HepG2 (cell line): ENCODE measurements around the gene URI1. TPM values are rescaled to one million over a fixed set of nuclear protein-coding genes. Genes with fewer than 3 reads are reported as not detected.

ENCODE experiments used
- ATAC-seq: fragments of 200-7000 bp; cut with Tn5 transposase; 3 replicates; pipeline ENCODE4 v1.9.1; 2020; ENCODE audit warnings: mild to moderate bottlenecking, moderate library complexity
- BruUV-seq: library from RNA; stranded (reverse); fragments of 400-500 nt; replicated peaks from 2 replicates; lab custom pipeline; 2021; lab: Mats Ljungman, UMichigan
- CTCF ChIA-PET: fragments of 300-600 bp; formaldehyde crosslinking; extraction: SDS; loops from one replicate; lab custom pipeline; 2021; ENCODE audit warnings: low total read pairs, inconsistent platforms, low intra/inter-chr PET ratio; lab: Yijun Ruan, JAX
- POLR2A ChIA-PET: fragments of 350-600 bp; sonication (Branson Sonifier 250); formaldehyde crosslinking; loops from one replicate; lab custom pipeline; 2020; ENCODE audit warnings: antibody characterized with exemption, inconsistent platforms; lab: Yijun Ruan, JAX
- DNase-seq: peaks from one replicate; pipeline ENCODE4 v3.0.0-alpha.2; 2015; ENCODE audit warnings: low spot score
- FAIRE-seq: peaks from 3 replicates; lab custom pipeline; 2011; peaks lifted over from hg19 to GRCh38; lab: Jason Lieb, UNC
- H2AFZ ChIP-seq: one replicate; pipeline ENCODE4 v1.6.1; 2011; ENCODE audit warnings: low read length, inconsistent platforms
- H3K27ac ChIP-seq: fragments of 300-600 bp; 3 replicates; pipeline ENCODE4 v1.8.0; 2011; ENCODE audit warnings: mixed run types, mild to moderate bottlenecking, mixed read lengths, low read length, inconsistent platforms; ENCODE audit not compliant: insufficient read depth; ENCODE audit errors: extremely low read length
- H3K27me3 ChIP-seq, 2 experiments: fragments of 200-600 bp in 1 of 2; 2 replicates in 1 of 2; 3 replicates in 1 of 2; pipeline versions ENCODE4 v1.6.0 to v1.8.0; 2011; ENCODE audit warnings: low read length in 2 of 2, mild to moderate bottlenecking in 2 of 2, moderate library complexity in 2 of 2, inconsistent platforms in 1 of 2; ENCODE audit not compliant: insufficient read depth in 2 of 2, control insufficient read depth in 1 of 2
- H3K36me3 ChIP-seq, 2 experiments: fragments of 200-600 bp in 1 of 2; replicated peaks in 1 of 2; 2 replicates in 1 of 2; 3 replicates in 1 of 2; pipeline versions ENCODE4 v1.5.1 to v1.8.0; 2011; ENCODE audit warnings: low read length in 2 of 2, inconsistent platforms in 1 of 2; ENCODE audit not compliant: insufficient read depth in 2 of 2, control insufficient read depth in 1 of 2
- H3K4me1 ChIP-seq: 2 replicates; pipeline ENCODE4 v1.5.1; 2012; ENCODE audit warnings: low read length, inconsistent platforms; ENCODE audit not compliant: insufficient read depth
- H3K4me2 ChIP-seq: 2 replicates; pipeline ENCODE4 v1.6.0; 2011; ENCODE audit warnings: low read depth, low read length, inconsistent platforms
- H3K4me3 ChIP-seq, 3 experiments: fragments of 200-600 bp in 1 of 3; sonication (generic), shearing (Covaris generic) in 1 of 3; replicated peaks in 1 of 3; 2 replicates each; pipeline ENCODE4 v1.5.1; 2011 to 2016; ENCODE audit warnings: low read length in 3 of 3, inconsistent platforms in 2 of 3, low read depth in 2 of 3, mild to moderate bottlenecking in 2 of 3, control low read depth in 1 of 3, mixed read lengths in 1 of 3; ENCODE audit not compliant: insufficient read depth in 1 of 3
- H3K79me2 ChIP-seq: one replicate; pipeline ENCODE4 v1.6.1; 2011; ENCODE audit warnings: low read length, inconsistent platforms; ENCODE audit not compliant: insufficient read depth
- H3K9ac ChIP-seq: 2 replicates; pipeline ENCODE4 v1.6.0; 2011; ENCODE audit warnings: mild to moderate bottlenecking, low read depth, low read length, inconsistent platforms; ENCODE audit not compliant: insufficient read depth
- H3K9me3 ChIP-seq: 2 replicates; pipeline ENCODE4 v1.5.1; 2012; ENCODE audit warnings: mild to moderate bottlenecking, low read length
- H4K20me1 ChIP-seq: 2 replicates; pipeline ENCODE4 v1.6.0; 2011; ENCODE audit warnings: inconsistent platforms, mild to moderate bottlenecking, low read length, moderate library complexity; ENCODE audit not compliant: insufficient read depth
- ELF1 ChIP-seq: sonication (generic); formaldehyde crosslinking; IDR thresholded peaks from 2 replicates; pipeline ENCODE4 v1.4.0; 2020; ENCODE audit warnings: missing genetic modification reagents
- HDAC6 ChIP-seq: fragments of 200-600 bp; sonication (generic); IDR thresholded peaks from 2 replicates; pipeline ENCODE4 v1.7.0; 2017; ENCODE audit warnings: mild to moderate bottlenecking, antibody characterized with exemption, low read length, low read depth
- MAF1 ChIP-seq: sonication (generic); formaldehyde crosslinking; IDR thresholded peaks from 2 replicates; pipeline ENCODE4 v1.5.0; 2020; ENCODE audit warnings: missing genetic modification reagents, borderline replicate concordance
- NR2F1 ChIP-seq, 2 experiments: fragments of 450-650 bp in 1 of 2; formaldehyde crosslinking in 1 of 2; IDR thresholded peaks; 2 replicates each; pipeline versions ENCODE4 v1.5.0 to v1.6.1; 2016 to 2020; ENCODE audit warnings: mild to moderate bottlenecking in 1 of 2, missing compliant biosample characterization in 1 of 2, missing genetic modification reagents in 1 of 2, moderate library complexity in 1 of 2
- PPARG ChIP-seq: conservative IDR thresholded peaks from 2 replicates; pipeline ENCODE4 v1.6.1; 2016; ENCODE audit warnings: missing biosample characterization, missing genetic modification reagents
- PRPF4 ChIP-seq: fragments of 200-400 bp; formaldehyde crosslinking; IDR thresholded peaks from 2 replicates; pipeline ENCODE4 v1.6.1; 2016; ENCODE audit warnings: low read length, low read depth; ENCODE audit not compliant: poor library complexity, severe bottlenecking
- SNAPC2 ChIP-seq: sonication (generic); formaldehyde crosslinking; IDR thresholded peaks from 2 replicates; pipeline ENCODE4 v1.8.1; 2022; ENCODE audit warnings: mild to moderate bottlenecking, missing genetic modification reagents
- ZNF383 ChIP-seq: sonication (generic); formaldehyde crosslinking; IDR thresholded peaks from 2 replicates; pipeline ENCODE4 v1.4.0; 2020; ENCODE audit warnings: missing genetic modification reagents, mild to moderate bottlenecking, borderline replicate concordance
- ZNF556 ChIP-seq: sonication (generic); formaldehyde crosslinking; IDR thresholded peaks from 2 replicates; pipeline ENCODE4 v1.4.0; 2020; ENCODE audit warnings: mild to moderate bottlenecking, missing genetic modification reagents, borderline replicate concordance
- ZNF564 ChIP-seq: sonication (generic); formaldehyde crosslinking; IDR thresholded peaks from 2 replicates; pipeline ENCODE4 v1.8.1; 2023; ENCODE audit warnings: mild to moderate bottlenecking, missing genetic modification reagents
- ZNF782 ChIP-seq: sonication (generic); formaldehyde crosslinking; IDR thresholded peaks from 2 replicates; pipeline ENCODE4 v1.4.0; 2020; ENCODE audit warnings: missing genetic modification reagents, mild to moderate bottlenecking, borderline replicate concordance
- WGBS: methylation state at CpG from one replicate; pipeline ENCODE4 v1.1.6; 2017; ENCODE audit warnings: low lambda C conversion rate; 5-methylcytosine and 5-hydroxymethylcytosine counted together
- in situ Hi-C: cut with HindIII; loops from 2 replicates; pipeline ENCODE4 v1.10.0; 2017; ENCODE audit warnings: low pct_unique_long_range_greater_than_20kb; ENCODE audit not compliant: extremely low pct_ligation_motif_present
- intact Hi-C: fragments of 100-400 bp; cut with micrococcal nuclease; formaldehyde crosslinking; loops from one replicate; pipeline ENCODE4 v1.10.0; 2022; ENCODE audit not compliant: unreplicated experiment
- polyA plus RNA-seq, 8 experiments: library from polyadenylated mRNA; depleted of rRNA in 3 of 8; stranded (reverse) in 7 of 8; unstranded in 1 of 8; fragments of >200 nt; fragmentation: Illumina TruSeq in 4 of 8; extraction: Trizol in 4 of 8; gene quantifications; 2 replicates each; pipeline versions ENCODE4 v1.2.1 to v1.2.3, GENCODE V29; 2011 to 2016; ENCODE audit warnings: low read depth in 4 of 8, missing spikeins in 1 of 8, mixed read lengths in 1 of 8; ENCODE audit not compliant: insufficient read depth in 1 of 8
- total RNA-seq, 5 experiments: library from RNA; depleted of rRNA; stranded (reverse); fragments of >200 nt; fragmentation: Illumina TruSeq; extraction: Trizol; gene quantifications; 2 replicates each; pipeline ENCODE4 v1.2.3, GENCODE V29; 2016; ENCODE audit warnings: low read depth in 1 of 5
- TF ChIP-seq, protein P1 (sequence below): sonication (generic); formaldehyde crosslinking; conservative IDR thresholded peaks from 2 replicates; pipeline ENCODE4 v1.8.0; 2022; ENCODE audit warnings: missing genetic modification reagents

Gene URI1
- total and polyA plus RNA-seq, 2 of the 13 experiments (the other 11 are each of a cell fraction or from before 2014, with no cell fraction given), result 43.6 to 67.9 TPM

DNA sequence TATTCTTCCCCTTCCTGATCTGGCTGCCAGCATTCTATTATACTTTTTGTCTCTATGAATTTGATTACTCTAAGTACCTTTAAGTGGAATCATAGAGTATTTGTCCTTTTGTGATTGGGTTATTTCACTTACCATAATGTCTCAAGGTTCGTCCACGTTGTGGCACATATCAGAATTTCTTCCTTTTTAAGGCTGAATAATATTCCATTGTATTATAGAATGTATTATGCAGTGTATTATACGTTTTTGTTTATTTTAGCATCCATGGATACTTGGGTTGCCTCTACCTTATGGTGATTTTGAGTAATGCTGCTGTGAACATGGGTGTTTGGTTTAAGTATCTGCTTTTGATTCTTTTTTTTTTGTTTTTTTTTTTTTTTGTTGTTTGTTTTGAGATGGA is 19.3 kb downstream of the URI1 start (continued):
- TF ChIP-seq ELF1 (no peak), ZNF782 (CRISPR knock-in tag) (no peak), ZNF383 (CRISPR knock-in tag) (no peak)

DNA sequence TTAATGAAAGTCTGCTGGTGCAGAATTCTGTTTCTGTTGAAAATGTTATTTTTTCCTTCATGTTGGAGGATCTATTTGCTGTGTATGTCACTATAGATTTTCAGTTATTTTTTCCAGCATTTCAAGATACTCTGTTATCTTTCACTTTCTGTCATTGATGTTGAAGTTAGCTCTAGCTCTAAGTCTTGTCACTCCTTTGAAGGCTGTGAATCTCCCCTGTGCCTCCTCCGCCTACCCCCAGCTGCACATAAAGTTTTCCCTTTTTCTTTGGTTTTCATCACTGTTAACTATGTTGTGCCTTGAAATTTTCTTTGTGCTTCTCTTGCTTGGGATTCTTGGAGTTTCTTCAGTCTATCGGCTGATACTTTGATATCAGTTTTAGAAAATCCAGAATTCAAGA is 20.8 kb downstream of the URI1 start:
- Histone ChIP-seq H3K27ac (no peak overlapping the region), H3K36me3 (no peaks in the 10 kb centered on the region), H3K4me1 (peaks cover 60% of the 10 kb centered on the region), H3K4me2 (no peak overlapping the region), H4K20me1 (peaks cover 40% of the 10 kb centered on the region), H3K79me2 (peaks cover 97% of the 10 kb centered on the region)
- no peak for DNase-seq
- ChIA-PET CTCF (no interaction called here), POLR2A (no interaction called here)
- in situ Hi-C loops (no loop called here), intact Hi-C loops (no loop called here)
- FAIRE-seq, result no peak
- TF ChIP-seq PPARG (CRISPR knock-in tag), result no peak
- TF ChIP-seq, protein P1, sequence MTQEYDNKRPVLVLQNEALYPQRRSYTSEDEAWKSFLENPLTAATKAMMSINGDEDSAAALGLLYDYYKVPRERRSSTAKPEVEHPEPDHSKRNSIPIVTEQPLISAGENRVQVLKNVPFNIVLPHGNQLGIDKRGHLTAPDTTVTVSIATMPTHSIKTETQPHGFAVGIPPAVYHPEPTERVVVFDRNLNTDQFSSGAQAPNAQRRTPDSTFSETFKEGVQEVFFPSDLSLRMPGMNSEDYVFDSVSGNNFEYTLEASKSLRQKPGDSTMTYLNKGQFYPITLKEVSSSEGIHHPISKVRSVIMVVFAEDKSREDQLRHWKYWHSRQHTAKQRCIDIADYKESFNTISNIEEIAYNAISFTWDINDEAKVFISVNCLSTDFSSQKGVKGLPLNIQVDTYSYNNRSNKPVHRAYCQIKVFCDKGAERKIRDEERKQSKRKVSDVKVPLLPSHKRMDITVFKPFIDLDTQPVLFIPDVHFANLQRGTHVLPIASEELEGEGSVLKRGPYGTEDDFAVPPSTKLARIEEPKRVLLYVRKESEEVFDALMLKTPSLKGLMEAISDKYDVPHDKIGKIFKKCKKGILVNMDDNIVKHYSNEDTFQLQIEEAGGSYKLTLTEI, result no peak
- no peak for TF ChIP-seq PRPF4
- no peak for TF ChIP-seq ZNF556 (CRISPR knock-in tag)
- no peak for TF ChIP-seq HDAC6
- TF ChIP-seq NR2F1 (CRISPR knock-in tag; IDR thresholded peaks at IDR 0.05), result no peak
- TF ChIP-seq ZNF564 (CRISPR knock-in tag), result no peak
- TF ChIP-seq MAF1 (CRISPR knock-in tag), result no peak
- TF ChIP-seq SNAPC2 (CRISPR knock-in tag), result no peak
- TF ChIP-seq, all 625 proteins: peak for 0
- no peak for ATAC-seq
- no peak overlapping the region for H3K9ac ChIP-seq
- H3K9me3 ChIP-seq, result no peaks in the 10 kb centered on the region
- H2AFZ ChIP-seq, result no peak overlapping the region
- no TSS peak for BruUV-seq
- WGBS, result 96% methylated on average over 2 of the region's 2 CpGs
- H3K4me3 ChIP-seq, result no peak overlapping the region
- H3K27me3 ChIP-seq, result no peaks in the 10 kb centered on the region
